Measurements from ENCODE around the gene CZIB.
A peak's percentile ranks its signal among the peaks of the same experiment; 100 is the strongest.

CZIB gene

GRCh38 chr1:53220171-53220961 lies at the start of gene CZIB:
CZIB (minus strand) TSS chr1:53220634; CDS start chr1:53220575, 59 bp downstream.
- DNase-seq (ENCODE audit: low read depth) = peak; percentile 90

- DNase-seq (ENCODE audit: low read depth) = no peak
Observed at GRCh38 chr1:53270107-53270506, 49.7 kb upstream of the CZIB start.

- no peak for DNase-seq (ENCODE audit: low read depth)
Observed at GRCh38 chr1:53267761-53268160, 47.3 kb upstream of the CZIB start.

GRCh38 chr1:53266038-53266437 lies 45.6 kb upstream of the CZIB start:
- DNase-seq (ENCODE audit: low read depth) = no peak

GRCh38 chr1:53265581-53265980 lies 45.1 kb upstream of the CZIB start:
- no peak for DNase-seq (ENCODE audit: low read depth)

GRCh38 chr1:53264048-53264447 lies 43.6 kb upstream of the CZIB start:
- no peak for DNase-seq (ENCODE audit: low read depth)

GRCh38 chr1:53262000-53262399 lies 41.6 kb upstream of the CZIB start:
- no peak for DNase-seq (ENCODE audit: low read depth)

- DNase-seq (ENCODE audit: low read depth) = no peak
Observed at GRCh38 chr1:53260631-53261247, 40.3 kb upstream of the CZIB start.

GRCh38 chr1:53259932-53260331 lies 39.5 kb upstream of the CZIB start:
- no peak for DNase-seq (ENCODE audit: low read depth)

- no peak for DNase-seq (ENCODE audit: low read depth)
Observed at GRCh38 chr1:53258216-53258615, 37.8 kb upstream of the CZIB start.

GRCh38 chr1:53257454-53258081 lies 37.1 kb upstream of the CZIB start:
- no peak for DNase-seq (ENCODE audit: low read depth)

- DNase-seq (ENCODE audit: low read depth) = no peak
Observed at GRCh38 chr1:53256511-53257453, 36.3 kb upstream of the CZIB start.

GRCh38 chr1:53255031-53255430 lies 34.6 kb upstream of the CZIB start:
- DNase-seq (ENCODE audit: low read depth) = no peak

GRCh38 chr1:53254011-53254640 lies 33.7 kb upstream of the CZIB start:
- no peak for DNase-seq (ENCODE audit: low read depth)

- DNase-seq (ENCODE audit: low read depth) = no peak
Observed at GRCh38 chr1:53250325-53250724, 29.9 kb upstream of the CZIB start.

GRCh38 chr1:53249706-53250105 lies 29.3 kb upstream of the CZIB start:
- DNase-seq (ENCODE audit: low read depth) = no peak

GRCh38 chr1:53246261-53247134 lies 26.1 kb upstream of the CZIB start:
- DNase-seq (ENCODE audit: low read depth) = no peak

- no peak for DNase-seq (ENCODE audit: low read depth)
Observed at GRCh38 chr1:53244141-53244540, 23.7 kb upstream of the CZIB start.

- DNase-seq (ENCODE audit: low read depth) = no peak
Observed at GRCh38 chr1:53242381-53242780, 21.9 kb upstream of the CZIB start.

GRCh38 chr1:53241828-53242227 lies 21.4 kb upstream of the CZIB start:
- DNase-seq (ENCODE audit: low read depth) = no peak
